ENCODE results near the gene BBS2. TPM values are rescaled to one million over a fixed set of nuclear protein-coding genes. Genes with fewer than 3 reads are reported as not detected.

BBS2 gene
- total and polyA plus RNA-seq, 2 of the 13 experiments (the other 11 are each of a cell fraction or from before 2014, with no cell fraction given): 59.7 to 68.3 TPM

GRCh38 chr16:56519459-56520250 lies at the start of gene BBS2 (continued):
- TF ChIP-seq ZBTB49 (CRISPR knock-in tag; IDR thresholded peaks at IDR 0.05; ENCODE audit: borderline replicate concordance) (no peak), FOXC1 (CRISPR knock-in tag; IDR thresholded peaks at IDR 0.05; ENCODE audit: borderline replicate concordance) (peak; percentile 70), TBP (CRISPR knock-in tag; IDR thresholded peaks at IDR 0.05) (no peak), HDAC6 (IDR thresholded peaks at IDR 0.05; ENCODE audit: low read depth, low read length) (no peak), IKZF1 (IDR thresholded peaks at IDR 0.05) (no peak), UBTF (CRISPR knock-in tag; IDR thresholded peaks at IDR 0.05) (peak; percentile 92), ARNTL (CRISPR knock-in tag; IDR thresholded peaks at IDR 0.05) (0 out of 2 replicates have a peak, but pooled peaks have one; percentile 26), ZC3H13 (CRISPR knock-in tag; IDR thresholded peaks at IDR 0.05) (no peak), SNAI1 (CRISPR knock-in tag; IDR thresholded peaks at IDR 0.05; ENCODE audit: borderline replicate concordance) (0 out of 2 replicates have a peak, but pooled peaks have one; percentile 64), ZNF576 (CRISPR knock-in tag; IDR thresholded peaks at IDR 0.05) (0 out of 2 replicates have a peak, but pooled peaks have one; percentile 52), KLF11 (CRISPR knock-in tag; IDR thresholded peaks at IDR 0.05) (no peak; the same call in 1 of the 2 replicates), ELF3 (CRISPR knock-in tag; IDR thresholded peaks at IDR 0.05) (no peak), SMAD9 (CRISPR knock-in tag; IDR thresholded peaks at IDR 0.05) (no peak), ZNF850 (CRISPR knock-in tag; conservative IDR thresholded peaks at IDR 0.05) (peak; percentile 88), KLF12 (CRISPR knock-in tag; IDR thresholded peaks at IDR 0.05; ENCODE audit: borderline replicate concordance) (no peak; the same call in 1 of the 2 replicates), MTF1 (CRISPR knock-in tag; IDR thresholded peaks at IDR 0.05) (no peak), SRSF9 (IDR thresholded peaks at IDR 0.05; ENCODE audit: borderline replicate concordance, insufficient read depth, low read depth, low read length, poor library complexity, severe bottlenecking) (no peak), SATB2 (CRISPR knock-in tag; IDR thresholded peaks at IDR 0.05) (no peak), MEF2D (CRISPR knock-in tag; IDR thresholded peaks at IDR 0.05) (peak; percentile 87), GFI1 (CRISPR knock-in tag; IDR thresholded peaks at IDR 0.05; ENCODE audit: borderline replicate concordance) (no peak; the same call in 1 of the 2 replicates), NRL (CRISPR knock-in tag; IDR thresholded peaks at IDR 0.05; ENCODE audit: borderline replicate concordance) (peak; percentile 97), PTBP1 (IDR thresholded peaks at IDR 0.05; ENCODE audit: low read depth, low read length, poor library complexity, severe bottlenecking) (no peak), HMG20B (CRISPR knock-in tag; conservative IDR thresholded peaks at IDR 0.05) (no peak), SIN3A (IDR thresholded peaks at IDR 0.05; ENCODE audit: borderline replicate concordance, low read depth, low read length) (peak; percentile 54; the same call in 1 of the 2 replicates), ZBTB7A (CRISPR knock-in tag; IDR thresholded peaks at IDR 0.05) (no peak)
- TF ChIP-seq, protein P1, sequence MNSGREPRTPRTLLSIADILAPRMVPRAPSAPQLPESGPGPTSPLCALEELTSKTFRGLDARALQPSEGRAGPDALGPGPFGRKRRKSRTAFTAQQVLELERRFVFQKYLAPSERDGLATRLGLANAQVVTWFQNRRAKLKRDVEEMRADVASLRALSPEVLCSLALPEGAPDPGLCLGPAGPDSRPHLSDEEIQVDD (CRISPR knock-in tag; IDR thresholded peaks at IDR 0.05; ENCODE audit: borderline replicate concordance): no peak

Data from HepG2 (cell line).